GM18498 (cell line): ENCODE results near the gene JSRP1.

Experiments used
- ATAC-seq: cut with Tn5 transposase; IDR thresholded peaks from one replicate; pipeline ENCODE4 v1.9.1; 2021; ENCODE audit warnings: mild to moderate bottlenecking, moderate library complexity; ENCODE audit not compliant: unreplicated experiment

The JSRP1 gene

GRCh38 chr19:2246801-2247361 lies 9.3 kb downstream of the JSRP1 start:
- no peak for ATAC-seq

- ATAC-seq: no peak
These were observed 10.1 kb downstream of the JSRP1 start for GRCh38 chr19:2246014-2246620.

GRCh38 chr19:2245273-2245672 lies 10.9 kb downstream of the JSRP1 start:
- no peak for ATAC-seq

- no peak for ATAC-seq
These were observed 11.7 kb downstream of the JSRP1 start for GRCh38 chr19:2244486-2244885.

- no peak for ATAC-seq
These were observed 12.1 kb downstream of the JSRP1 start for GRCh38 chr19:2244125-2244411.

- no peak for ATAC-seq
These were observed 12.7 kb downstream of the JSRP1 start for GRCh38 chr19:2243274-2244124.

GRCh38 chr19:2242816-2243215 lies 13.4 kb downstream of the JSRP1 start:
- no peak for ATAC-seq

GRCh38 chr19:2242092-2242537 lies 14.1 kb downstream of the JSRP1 start:
- ATAC-seq: no peak

- no peak for ATAC-seq
These were observed 15.1 kb downstream of the JSRP1 start for GRCh38 chr19:2240881-2241760.

- ATAC-seq: no peak
These were observed 16.1 kb downstream of the JSRP1 start for GRCh38 chr19:2239771-2240770.

- no peak for ATAC-seq
These were observed 17.0 kb downstream of the JSRP1 start for GRCh38 chr19:2239173-2239572.

GRCh38 chr19:2237869-2238153 lies 18.4 kb downstream of the JSRP1 start:
- ATAC-seq: no peak

- no peak for ATAC-seq
These were observed 19.0 kb downstream of the JSRP1 start for GRCh38 chr19:2237051-2237868.

GRCh38 chr19:2236314-2237050 lies 19.7 kb downstream of the JSRP1 start, which contains the start of the genes PLEKHJ1 and SF3A2:
PLEKHJ1 (minus strand) TSS chr19:2236329; CDS start chr19:2236248, 81 bp downstream.
SF3A2 (plus strand) TSS chr19:2236824; CDS start chr19:2243419, 6,595 bp downstream.
- ATAC-seq: peak; percentile 72

- ATAC-seq: no peak
These were observed 20.2 kb downstream of the JSRP1 start for GRCh38 chr19:2236064-2236313.

GRCh38 chr19:2235381-2236063 lies 20.7 kb downstream of the JSRP1 start:
- peak; percentile 11 for ATAC-seq

- no peak for ATAC-seq
These were observed 21.2 kb downstream of the JSRP1 start for GRCh38 chr19:2234996-2235380.

- ATAC-seq: no peak
These were observed 22.5 kb downstream of the JSRP1 start for GRCh38 chr19:2233601-2234280.
